Gastroesophageal sphincter (tissue), 3 donors: ENCODE results near the gene MCOLN2.

ENCODE experiments used
- CTCF ChIP-seq, 4 experiments: fragments of 200-600 bp in 2 of 4; fragments of 450-650 bp in 2 of 4; sonication (generic) in 1 of 4; IDR thresholded peaks; one replicate each; pipeline ENCODE4 v1.5.1; 2017 to 2019; ENCODE audit warnings: antibody characterized with exemption in 4 of 4, mild to moderate bottlenecking in 2 of 4, moderate library complexity in 2 of 4
- EP300 ChIP-seq: sonication (generic); formaldehyde crosslinking; IDR thresholded peaks from one replicate; pipeline ENCODE4 v1.6.1; 2017; ENCODE audit warnings: antibody characterized with exemption, mild to moderate bottlenecking
- POLR2A ChIP-seq, 2 donors: fragments of 450-650 bp; IDR thresholded peaks; one replicate each; pipeline ENCODE4 v1.6.1; 2017; ENCODE audit warnings: antibody characterized with exemption in 2 of 2, mild to moderate bottlenecking in 2 of 2, moderate library complexity in 1 of 2
- POLR2AphosphoS5 ChIP-seq: sonication (generic); formaldehyde crosslinking; IDR thresholded peaks from one replicate; pipeline ENCODE4 v1.6.1; 2017; ENCODE audit warnings: antibody characterized with exemption

GRCh38 chr1:85025940-85026339 is 29.0 kb upstream of the MCOLN2 start:
- no peak for TF ChIP-seq POLR2AphosphoS5
- no peak for TF ChIP-seq POLR2A (IDR thresholded peaks at IDR 0.05)
- TF ChIP-seq CTCF (IDR thresholded peaks at IDR 0.05) = no peak
- no peak for TF ChIP-seq EP300
